Small intestine (tissue), 7 donors: ENCODE measurements around the gene ZNF555. TPM values are rescaled to one million over a fixed set of nuclear protein-coding genes. Genes with fewer than 3 reads are reported as not detected.

Source experiments
- DNase-seq, 2 donors: peaks; one replicate each; pipeline versions ENCODE4 v3.0.0 to v3.0.0-alpha.2; 2013
- FAIRE-seq: peaks from 2 replicates; lab custom pipeline; 2012; peaks lifted over from hg19 to GRCh38; lab: Jason Lieb, UNC
- H3K27ac ChIP-seq, 3 donors: one replicate each; pipeline ENCODE4 v1.5.1; 2013; ENCODE audit warnings: low read length in 2 of 3, mild to moderate bottlenecking in 2 of 3, control low read depth in 1 of 3, inconsistent platforms in 1 of 3, low read depth in 1 of 3, moderate library complexity in 1 of 3
- H3K27me3 ChIP-seq, 3 donors: one replicate each; pipeline ENCODE4 v1.6.1; 2013; ENCODE audit warnings: low read length in 3 of 3, inconsistent platforms in 1 of 3; ENCODE audit not compliant: control insufficient read depth in 3 of 3, insufficient read depth in 3 of 3
- H3K36me3 ChIP-seq, 3 donors: one replicate each; pipeline ENCODE4 v1.6.1; 2013; ENCODE audit warnings: low read length in 3 of 3, inconsistent platforms in 1 of 3, low read depth in 1 of 3, mild to moderate bottlenecking in 1 of 3, moderate library complexity in 1 of 3; ENCODE audit not compliant: control insufficient read depth in 3 of 3, insufficient read depth in 2 of 3
- H3K4me1 ChIP-seq, 3 donors: one replicate each; pipeline ENCODE4 v1.6.1; 2013; ENCODE audit warnings: low read length in 2 of 3, inconsistent platforms in 1 of 3, low read depth in 1 of 3, mild to moderate bottlenecking in 1 of 3, moderate library complexity in 1 of 3; ENCODE audit not compliant: control insufficient read depth in 3 of 3, insufficient read depth in 2 of 3
- H3K4me3 ChIP-seq, 3 donors: one replicate each; pipeline ENCODE4 v1.5.1; 2013; ENCODE audit warnings: low read length in 3 of 3, control low read depth in 1 of 3, inconsistent platforms in 1 of 3, low read depth in 1 of 3, mild to moderate bottlenecking in 1 of 3, moderate library complexity in 1 of 3
- H3K9me3 ChIP-seq, 2 donors: one replicate each; pipeline ENCODE4 v1.6.1; 2013; ENCODE audit warnings: low read depth in 1 of 2, low read length in 1 of 2; ENCODE audit not compliant: control insufficient read depth in 2 of 2, insufficient read depth in 1 of 2
- WGBS, 3 donors: extraction: QIAGEN DNeasy Blood & Tissue Kit; methylation state at CpG; one replicate each; pipeline ENCODE4 v1.1.7; 2013; 5-methylcytosine and 5-hydroxymethylcytosine counted together
- polyA plus RNA-seq, 4 donors: library from polyadenylated mRNA; stranded (reverse) in 3 of 4; unstranded in 1 of 4; fragments of 200-250 nt in 3 of 4; fragments of 120-200 nt in 1 of 4; gene quantifications; one replicate each; pipeline versions ENCODE4 v1.2.1 to v1.2.3, GENCODE V29; 2013
- donor health status: healthy with polysubstance abuse.
- donor health status: control.
- donor health status: control.
- donor health status: Bipolar disorder and iron deficiency.
- donor health status: healthy.

The ZNF555 gene
- polyA plus RNA-seq, 4 donors, result 1.5 to 4.0 (median 1.9) TPM

- Histone ChIP-seq H3K9me3 (no peaks in the 10 kb centered on the region), H3K4me3 (no peak overlapping the region), H3K36me3 (peaks cover 1 to 96% (median 9%) of the 10 kb centered on the region in 3 donors), H3K27me3 (no peaks in the 10 kb centered on the region), H3K27ac (peak overlapping the region in 2 of 3 donors; percentile 16 to 99), H3K4me1 (peaks cover 2 to 17% (median 5%) of the 10 kb centered on the region in 3 donors)
- DNase-seq (no peak), FAIRE-seq (no peak)
- WGBS, 3 donors, result 94 to 95% (median 94%) methylated on average over 47 to 58 of the region's 58 CpGs
These were observed 30.9 kb upstream of the ZNF555 start for GRCh38 chr19:2810141-2811091.

DNA sequence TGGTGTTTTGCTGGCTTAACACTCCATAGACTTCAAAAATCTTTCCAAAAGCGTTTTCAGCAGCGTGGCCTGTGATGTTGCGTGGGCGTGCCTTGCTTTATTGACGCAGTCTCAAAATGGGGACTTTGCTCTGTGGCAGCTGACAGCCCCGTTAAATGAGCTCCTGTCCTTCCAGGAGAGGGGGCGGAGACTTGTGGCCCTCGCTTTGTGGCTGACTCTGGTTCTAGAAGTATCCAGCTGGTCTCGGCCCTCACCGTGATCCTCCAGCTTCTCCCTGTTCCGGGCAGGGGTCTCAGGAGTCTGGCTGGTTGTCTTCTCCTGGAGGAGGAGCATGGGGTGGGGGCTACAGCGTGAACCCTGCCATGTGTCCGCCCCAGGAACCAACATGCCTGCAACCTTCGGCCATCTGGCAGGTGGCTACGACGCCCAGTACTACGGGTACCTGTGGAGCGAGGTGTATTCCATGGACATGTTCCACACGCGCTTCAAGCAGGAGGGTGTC, 30.0 kb upstream of the ZNF555 start:
- FAIRE-seq (no peak), DNase-seq (peak; percentile 74 to 93)
- peaks cover 2 to 17% (median 5%) of the 10 kb centered on the region in 3 donors for H3K4me1 ChIP-seq
- peaks cover 5 to 95% (median 9%) of the 10 kb centered on the region in 3 donors for H3K36me3 ChIP-seq
- peak overlapping the region; percentile 37 to 99 (median 74) for H3K27ac ChIP-seq
- H3K9me3 ChIP-seq, result no peaks in the 10 kb centered on the region
- H3K4me3 ChIP-seq, result peak overlapping the region in 1 of 3 donors; percentile 46
- H3K27me3 ChIP-seq, result no peaks in the 10 kb centered on the region
- 34 to 75% (median 56%) methylated on average over 20 of the region's 20 CpGs for WGBS, 3 donors

GRCh38 chr19:2811735-2812413, 29.4 kb upstream of the ZNF555 start:
- peaks cover 2 to 17% (median 5%) of the 10 kb centered on the region in 3 donors for H3K4me1 ChIP-seq
- peak overlapping the region; percentile 37 to 99 (median 77) for H3K27ac ChIP-seq
- peak overlapping the region in 1 of 3 donors; percentile 46 for H3K4me3 ChIP-seq
- 31 to 77% (median 55%) methylated on average over 33 to 34 of the region's 34 CpGs for WGBS, 3 donors
- H3K27me3 ChIP-seq, result no peaks in the 10 kb centered on the region
- peak; percentile 32 to 91 for DNase-seq
- FAIRE-seq, result no peak
- H3K9me3 ChIP-seq, result no peaks in the 10 kb centered on the region
- H3K36me3 ChIP-seq, result peaks cover 5 to 89% (median 9%) of the 10 kb centered on the region in 3 donors

- WGBS, 3 donors, result 87 to 95% (median 93%) methylated on average over 33 to 37 of the region's 37 CpGs
- H3K4me3 ChIP-seq, result peak overlapping the region in 1 of 3 donors; percentile 46
- FAIRE-seq (no peak), DNase-seq (no peak)
- no peaks in the 10 kb centered on the region for H3K9me3 ChIP-seq
- no peaks in the 10 kb centered on the region for H3K27me3 ChIP-seq
- peaks cover 4 to 81% (median 5%) of the 10 kb centered on the region in 3 donors for H3K36me3 ChIP-seq
- peak overlapping the region; percentile 2 to 99 (median 77) for H3K27ac ChIP-seq
- H3K4me1 ChIP-seq, result peaks cover 2 to 17% (median 5%) of the 10 kb centered on the region in 3 donors
These were observed 28.7 kb upstream of the ZNF555 start for GRCh38 chr19:2812414-2813234.

- WGBS, 3 donors, result 87 to 92% (median 90%) methylated on average over 31 to 35 of the region's 35 CpGs
- peaks cover 2 to 17% (median 5%) of the 10 kb centered on the region in 3 donors for H3K4me1 ChIP-seq
- DNase-seq (no peak), FAIRE-seq (no peak)
- no peaks in the 10 kb centered on the region for H3K27me3 ChIP-seq
- H3K4me3 ChIP-seq, result peak overlapping the region in 1 of 3 donors; percentile 46
- peaks cover 2 to 73% (median 5%) of the 10 kb centered on the region in 3 donors for H3K36me3 ChIP-seq
- no peak overlapping the region for H3K27ac ChIP-seq
- H3K9me3 ChIP-seq, result no peaks in the 10 kb centered on the region
These were observed 27.8 kb upstream of the ZNF555 start for GRCh38 chr19:2813235-2814160.

GRCh38 chr19:2814426-2814825, 26.8 kb upstream of the ZNF555 start:
- DNase-seq (no peak), FAIRE-seq (no peak)
- Histone ChIP-seq H3K4me1 (peaks cover 5 to 17% (median 5%) of the 10 kb centered on the region in 3 donors), H3K4me3 (no peak overlapping the region), H3K27ac (no peak overlapping the region), H3K27me3 (no peaks in the 10 kb centered on the region), H3K9me3 (no peaks in the 10 kb centered on the region), H3K36me3 (peaks cover 2 to 63% (median 5%) of the 10 kb centered on the region in 3 donors)
- 95 to 98% (median 96%) methylated on average over 11 of the region's 11 CpGs for WGBS, 3 donors

- H3K27ac ChIP-seq, result no peak overlapping the region
- no peaks in the 10 kb centered on the region for H3K9me3 ChIP-seq
- peaks cover 5 to 17% (median 6%) of the 10 kb centered on the region in 3 donors for H3K4me1 ChIP-seq
- DNase-seq, result no peak
- peaks cover 2 to 56% (median 5%) of the 10 kb centered on the region in 3 donors for H3K36me3 ChIP-seq
- H3K27me3 ChIP-seq, result no peaks in the 10 kb centered on the region
- FAIRE-seq, result no peak
- no peak overlapping the region for H3K4me3 ChIP-seq
- WGBS, 3 donors, result 89 to 96% (median 93%) methylated on average over 13 of the region's 13 CpGs
These were observed 26.1 kb upstream of the ZNF555 start for GRCh38 chr19:2815191-2815614.
